Endometrial microvascular endothelial cells (primary cell): Measurements from ENCODE around the gene IMMT. TPM values are rescaled to one million over a fixed set of nuclear protein-coding genes. Genes with fewer than 3 reads are reported as not detected.
"Not testable (repeated sequence)": the region's sequence is repeated elsewhere in the genome, so short reads cannot be mapped to it uniquely, and the experiment has no call there.

Experiments used
- in situ Hi-C: cut with HindIII; loops from 2 replicates; pipeline ENCODE4 v1.10.0; 2017; ENCODE audit warnings: low sequenced_read_pairs, low pct_unique_long_range_greater_than_20kb; ENCODE audit errors: inconsistent ontology term
- total RNA-seq: library from RNA; depleted of rRNA; stranded (reverse); fragments of >200 nt; gene quantifications from one replicate; pipeline ENCODE4 v1.2.3, GENCODE V29; 2015; ENCODE audit errors: inconsistent ontology term

IMMT gene
- total RNA-seq: 77.8 TPM

DNA sequence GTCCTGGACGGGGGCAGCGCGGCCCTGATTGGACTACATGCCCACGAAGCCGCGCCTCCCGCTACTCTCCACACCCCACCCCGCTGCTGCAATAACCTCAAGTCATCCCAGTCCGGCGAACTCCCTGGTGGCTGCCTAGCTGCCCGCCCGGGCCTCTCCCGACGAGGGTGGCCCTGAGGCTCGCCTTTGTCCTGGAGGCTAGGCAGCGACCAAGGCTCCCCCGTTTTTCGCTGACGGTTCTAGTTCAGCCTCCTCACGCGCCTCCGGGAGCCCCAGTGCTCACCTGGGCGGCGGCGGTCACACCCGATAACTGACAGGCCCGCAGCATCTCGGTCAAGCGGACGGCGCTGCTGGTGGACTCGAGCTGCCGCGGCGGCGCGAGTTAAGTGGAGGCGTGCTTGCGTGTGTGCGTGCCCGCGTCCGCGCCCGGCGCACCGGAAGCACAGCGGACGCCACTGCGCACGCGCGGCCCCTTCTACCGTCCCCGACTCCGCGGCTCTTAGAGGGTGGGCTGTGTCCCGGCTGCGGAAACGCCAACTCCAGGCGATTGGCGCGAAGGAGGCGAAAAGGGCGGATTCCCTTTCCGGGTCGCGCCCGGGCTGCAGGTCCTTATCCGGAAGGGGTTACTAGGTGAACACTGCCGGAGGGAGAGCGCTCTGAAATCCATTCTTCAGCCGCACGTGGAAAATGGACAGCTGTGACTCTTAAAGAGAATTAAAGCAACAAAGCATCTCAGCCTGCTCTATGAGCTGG is at the start of gene IMMT:
TSS of gene IMMT (minus strand) at position 408 of the 753 bp plus-strand sequence. CDS start at position 328, 80 bp downstream.
- in situ Hi-C loops: no loop called here

- in situ Hi-C loops: not testable (repeated sequence)
These were observed 49.5 kb upstream of the IMMT start for GRCh38 chr2:86244781-86245180.

DNA sequence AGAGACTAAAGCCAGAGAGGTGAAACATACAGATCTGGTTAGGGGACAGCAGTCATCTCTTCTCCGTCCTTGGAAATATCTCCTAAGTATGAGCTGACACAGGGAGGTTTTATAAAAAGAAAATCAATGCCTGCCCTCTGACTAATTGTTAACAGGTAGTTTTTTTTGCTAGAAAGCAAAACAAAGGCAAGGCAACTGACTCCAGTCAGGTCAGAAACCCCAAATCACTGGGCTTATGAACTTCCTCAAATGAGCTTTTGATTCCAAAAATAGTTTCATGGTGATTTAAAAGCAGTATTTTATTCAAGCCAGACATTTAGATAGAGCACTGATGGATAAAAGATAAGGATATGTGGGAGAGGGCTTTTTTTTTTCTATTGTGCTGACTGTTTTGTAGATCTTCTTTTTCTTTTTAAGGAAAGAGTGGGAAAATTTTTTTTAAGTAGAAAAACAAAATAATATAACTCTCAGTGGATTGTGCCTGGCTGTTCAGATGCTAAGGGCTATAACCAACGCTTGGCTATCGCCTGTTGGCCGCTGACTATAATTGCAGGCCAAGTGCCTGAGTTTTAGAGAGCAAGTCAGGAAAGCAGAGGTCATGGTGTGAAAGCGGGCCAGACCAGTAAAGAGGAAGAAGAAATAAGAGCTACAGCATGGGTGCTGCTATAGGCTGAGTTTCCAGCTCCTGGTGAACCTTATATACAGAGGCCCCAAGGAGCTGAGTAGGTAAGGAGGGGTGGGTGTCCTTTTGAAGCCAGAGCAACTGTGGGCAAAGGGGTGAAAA is 48.9 kb upstream of the IMMT start:
- in situ Hi-C loops: no loop called here

DNA sequence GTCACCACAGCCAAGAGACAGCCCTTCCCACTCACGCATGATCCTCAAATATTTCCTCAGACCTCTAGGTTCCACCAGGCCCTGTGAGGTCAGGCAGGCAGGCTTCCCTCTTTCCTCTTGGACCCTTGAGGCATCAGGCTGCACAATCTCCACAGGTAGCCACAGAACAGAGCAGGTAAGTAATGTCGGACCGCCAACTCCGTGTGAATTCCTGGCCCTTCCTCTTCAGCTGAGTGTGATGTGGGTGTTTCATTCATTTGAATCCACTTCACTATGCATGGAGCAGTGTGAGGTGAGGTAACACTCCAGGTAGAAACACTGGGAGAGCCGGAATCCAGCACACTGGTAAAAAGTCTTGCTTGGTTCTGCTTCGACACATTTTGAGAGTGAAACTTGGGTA is 48.0 kb upstream of the IMMT start:
- in situ Hi-C loops: no loop called here

- in situ Hi-C loops: no loop called here
These were observed 46.3 kb upstream of the IMMT start for GRCh38 chr2:86241611-86242010.

DNA sequence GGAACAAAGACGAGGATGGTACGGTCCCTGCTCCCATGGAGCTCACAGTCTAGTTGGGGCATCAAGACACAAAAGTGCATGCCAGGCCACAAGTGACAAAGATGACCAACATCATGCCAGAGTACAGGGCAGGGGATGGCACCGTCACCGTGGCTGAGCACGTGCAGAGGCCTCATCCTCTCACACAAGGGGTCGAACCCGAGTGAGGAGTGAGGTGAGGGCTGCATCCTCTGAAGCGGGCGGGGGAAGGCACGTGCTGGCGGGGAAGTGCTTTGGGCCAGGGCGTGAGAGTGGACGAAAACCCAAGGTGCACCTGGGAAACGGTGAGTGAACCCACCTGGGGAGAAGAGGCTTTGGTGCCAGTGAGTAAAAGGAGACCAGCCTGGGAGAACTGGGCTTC is 45.0 kb upstream of the IMMT start:
- in situ Hi-C loops: no loop called here

- in situ Hi-C loops: no loop called here
These were observed 44.5 kb upstream of the IMMT start for GRCh38 chr2:86239745-86240144.

DNA sequence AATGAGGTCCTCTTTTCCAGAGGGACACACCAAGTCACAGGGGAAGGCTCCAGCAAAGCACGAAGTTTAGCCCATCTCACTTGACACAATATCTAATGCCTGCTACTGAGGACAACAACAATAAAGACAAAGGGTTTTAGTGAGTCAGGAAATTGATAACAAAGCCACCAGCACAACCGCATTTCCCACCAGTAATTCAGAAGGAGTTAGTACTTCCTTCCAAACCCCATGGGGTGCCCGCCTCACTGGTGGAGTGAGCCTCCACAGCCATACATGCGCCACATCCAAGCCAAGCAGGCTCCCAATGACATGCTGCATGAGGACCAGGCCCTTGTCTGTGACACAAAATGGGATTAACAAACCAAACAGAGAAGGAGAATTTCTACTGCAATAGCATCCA is 44.1 kb upstream of the IMMT start:
- in situ Hi-C loops: no loop called here

- in situ Hi-C loops: no loop called here
These were observed 43.1 kb upstream of the IMMT start for GRCh38 chr2:86238354-86238753.

- in situ Hi-C loops: no loop called here
These were observed 41.9 kb upstream of the IMMT start for GRCh38 chr2:86237172-86237571.

GRCh38 chr2:86235196-86235980 is 40.1 kb upstream of the IMMT start:
- in situ Hi-C loops: no loop called here

DNA sequence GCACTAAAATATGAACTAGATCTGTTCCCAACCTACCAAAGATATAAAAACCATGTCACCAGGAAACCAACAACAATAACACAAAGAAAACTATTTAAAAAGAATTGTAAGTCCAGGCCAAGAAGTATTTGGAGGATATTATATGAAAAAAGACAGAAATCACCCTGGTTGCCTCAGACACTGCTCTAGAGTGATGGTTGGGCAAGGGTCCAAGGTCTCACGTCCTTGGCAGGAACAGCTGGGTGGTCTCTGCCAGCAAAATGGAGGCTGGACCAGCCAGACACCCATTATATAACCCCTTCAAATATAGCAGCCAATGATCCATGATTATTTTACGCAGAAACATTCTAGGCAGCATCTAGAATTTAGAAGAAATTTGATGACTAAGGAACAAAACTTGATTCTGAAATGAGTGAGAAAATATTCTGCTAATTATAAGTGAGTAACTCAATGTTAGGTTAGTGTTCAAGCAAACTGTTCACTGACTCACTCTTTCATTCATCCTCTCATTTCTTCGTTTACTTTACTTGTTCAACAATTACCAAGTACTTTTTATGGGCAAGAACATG is 39.4 kb upstream of the IMMT start:
- in situ Hi-C loops: no loop called here

DNA sequence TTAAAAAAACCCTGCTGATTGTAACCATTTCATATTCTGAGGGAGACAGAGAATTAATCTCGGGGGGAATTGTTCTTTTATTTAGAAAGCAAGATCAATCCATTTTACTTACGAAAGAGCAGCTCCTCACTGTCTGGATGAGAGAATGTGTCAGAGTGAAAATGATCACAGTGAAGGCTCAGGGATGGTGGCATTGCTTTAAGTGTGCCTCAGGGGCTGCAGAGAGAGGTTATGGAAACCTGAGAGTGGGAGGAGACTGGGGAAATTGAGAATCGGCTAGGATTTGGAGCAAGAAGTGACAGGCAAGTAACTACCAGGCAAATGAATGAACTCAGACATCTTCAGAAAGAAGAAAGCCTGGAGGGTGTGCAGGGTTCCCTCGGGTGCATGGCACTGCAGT is 38.2 kb upstream of the IMMT start:
- in situ Hi-C loops: no loop called here

DNA sequence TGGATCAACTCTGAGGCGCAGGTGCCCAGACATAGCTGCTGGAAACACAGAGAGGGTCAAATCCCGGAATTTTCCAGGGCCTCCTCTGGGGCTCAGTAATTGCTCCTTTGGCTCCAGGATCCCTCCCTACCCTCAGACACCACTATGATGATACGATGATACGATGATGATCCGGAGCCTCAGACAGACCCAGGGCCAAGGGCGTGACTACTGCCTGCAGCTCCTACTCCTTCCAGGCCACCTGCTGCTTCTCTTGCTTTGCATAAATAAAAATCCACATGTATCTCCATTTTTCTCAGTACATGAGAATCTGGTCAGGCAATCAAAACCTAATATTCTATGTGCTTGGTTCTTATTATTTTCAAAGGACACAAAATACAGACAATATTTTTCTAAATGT is 37.6 kb upstream of the IMMT start:
- in situ Hi-C loops: no loop called here

DNA sequence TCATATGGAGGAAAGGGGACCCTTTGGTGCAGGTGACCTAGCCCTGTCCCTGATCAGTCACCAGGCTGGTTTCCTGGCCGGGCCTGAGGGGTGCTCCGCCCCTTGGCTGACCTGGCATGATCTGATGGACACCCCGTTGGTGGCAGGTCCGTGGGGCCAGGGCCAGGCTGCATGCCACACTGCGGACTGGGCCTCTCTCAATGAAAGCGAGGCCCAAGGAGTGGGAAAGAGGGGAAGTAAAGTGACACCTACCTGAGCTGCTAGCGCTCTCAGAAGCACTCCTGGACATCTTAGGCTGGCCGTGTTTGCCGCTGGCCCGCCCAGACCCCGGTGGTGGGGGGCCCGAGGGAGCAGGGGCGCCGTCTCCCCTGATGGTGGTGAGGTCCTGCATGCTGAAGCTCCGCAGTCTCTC is 37.1 kb upstream of the IMMT start:
- in situ Hi-C loops: no loop called here

- in situ Hi-C loops: no loop called here
These were observed 36.6 kb upstream of the IMMT start for GRCh38 chr2:86231680-86232372.

GRCh38 chr2:86230961-86231360 is 35.7 kb upstream of the IMMT start:
- in situ Hi-C loops: no loop called here

GRCh38 chr2:86229221-86229620 is 34.0 kb upstream of the IMMT start:
- in situ Hi-C loops: no loop called here

DNA sequence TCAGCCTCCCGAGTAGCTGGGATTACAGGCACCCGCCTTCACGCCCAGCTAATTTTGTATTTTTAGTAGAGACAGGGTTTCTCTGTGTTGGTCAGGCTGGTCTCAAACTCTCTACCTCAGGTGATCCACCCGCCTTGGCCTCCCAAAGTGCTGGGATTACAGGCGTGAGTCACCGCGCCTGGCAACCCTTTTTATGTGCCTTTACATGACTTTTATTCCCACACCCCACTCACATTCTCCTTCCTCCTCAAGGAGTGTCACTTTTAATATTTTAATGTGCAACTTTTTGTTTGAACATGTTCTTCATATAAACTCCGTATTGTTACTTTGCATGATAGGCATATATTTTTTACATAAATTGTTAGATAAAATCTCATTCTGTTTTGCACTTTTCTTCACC is 33.3 kb upstream of the IMMT start:
- in situ Hi-C loops: not testable (repeated sequence)
